Skeletal muscle satellite cell (primary cell): ENCODE data around the gene PI16.
"Not testable (repeated sequence)": the region's sequence is repeated elsewhere in the genome, so short reads cannot be mapped to it uniquely, and the experiment has no call there.

Experiments
- H3K27me3 ChIP-seq: 2 replicates; pipeline ENCODE4 v1.7.0; 2013; ENCODE audit warnings: low read length; ENCODE audit not compliant: control insufficient read depth, insufficient read depth
- H3K36me3 ChIP-seq: 2 replicates; pipeline ENCODE4 v1.7.0; 2013; ENCODE audit warnings: mild to moderate bottlenecking, control low read depth, low read length; ENCODE audit not compliant: insufficient read depth
- H3K4me1 ChIP-seq: 2 replicates; pipeline ENCODE4 v1.7.0; 2013; ENCODE audit warnings: low read length; ENCODE audit not compliant: control insufficient read depth, insufficient read depth
- H3K4me2 ChIP-seq: 2 replicates; pipeline ENCODE4 v1.7.0; 2013; ENCODE audit warnings: mild to moderate bottlenecking, low read length
- H3K4me3 ChIP-seq: 2 replicates; pipeline ENCODE4 v1.7.0; 2013; ENCODE audit warnings: low read length
- H3K9ac ChIP-seq: 2 replicates; pipeline ENCODE4 v1.7.0; 2013; ENCODE audit warnings: mild to moderate bottlenecking, low read depth, low read length, moderate library complexity
- H3K9me3 ChIP-seq: replicated peaks from 2 replicates; pipeline ENCODE4 v1.7.0; 2013; ENCODE audit warnings: mild to moderate bottlenecking, control low read depth, low read length

Gene PI16

GRCh38 chr6:36945301-36945700 is 9.2 kb upstream of the PI16 start:
- H3K36me3 ChIP-seq = no peaks in the 10 kb centered on the region
- H3K4me3 ChIP-seq = no peak overlapping the region
- no peak overlapping the region for H3K9ac ChIP-seq
- H3K9me3 ChIP-seq = no peaks in the 10 kb centered on the region
- H3K4me2 ChIP-seq = no peak overlapping the region
- H3K27me3 ChIP-seq = peaks cover 3% of the 10 kb centered on the region
- peaks cover 12% of the 10 kb centered on the region for H3K4me1 ChIP-seq

DNA sequence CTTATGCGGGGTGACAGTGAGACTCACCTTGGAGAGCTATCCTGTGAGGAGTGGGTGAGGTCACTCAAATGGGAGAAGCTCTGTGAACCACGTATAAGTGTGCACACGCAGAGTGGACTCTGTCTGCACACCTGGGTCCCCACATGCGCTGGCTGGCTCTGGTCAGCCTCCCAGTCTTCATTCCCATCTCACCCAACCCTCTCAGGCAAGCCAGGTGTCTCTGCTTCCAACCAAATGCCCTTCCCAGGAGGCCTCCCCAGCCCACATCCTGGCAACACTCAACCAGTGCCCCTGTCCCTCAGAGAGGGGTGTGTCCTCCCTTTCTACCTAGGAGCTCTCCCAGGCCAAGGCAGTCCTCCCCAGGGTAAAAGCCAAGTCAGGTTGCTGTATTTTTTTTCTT is 8.0 kb upstream of the PI16 start:
- Histone ChIP-seq H3K4me1 (peaks cover 15% of the 10 kb centered on the region), H3K27me3 (peaks cover 3% of the 10 kb centered on the region), H3K9ac (no peak overlapping the region), H3K4me2 (no peak overlapping the region), H3K4me3 (no peak overlapping the region), H3K9me3 (no peaks in the 10 kb centered on the region), H3K36me3 (no peaks in the 10 kb centered on the region)

GRCh38 chr6:36947570-36948351 is 6.8 kb upstream of the PI16 start:
- Histone ChIP-seq H3K36me3 (no peaks in the 10 kb centered on the region), H3K4me1 (peaks cover 17% of the 10 kb centered on the region), H3K4me2 (no peak overlapping the region), H3K9me3 (no peaks in the 10 kb centered on the region), H3K9ac (no peak overlapping the region), H3K27me3 (peaks cover 3% of the 10 kb centered on the region), H3K4me3 (no peak overlapping the region)

DNA sequence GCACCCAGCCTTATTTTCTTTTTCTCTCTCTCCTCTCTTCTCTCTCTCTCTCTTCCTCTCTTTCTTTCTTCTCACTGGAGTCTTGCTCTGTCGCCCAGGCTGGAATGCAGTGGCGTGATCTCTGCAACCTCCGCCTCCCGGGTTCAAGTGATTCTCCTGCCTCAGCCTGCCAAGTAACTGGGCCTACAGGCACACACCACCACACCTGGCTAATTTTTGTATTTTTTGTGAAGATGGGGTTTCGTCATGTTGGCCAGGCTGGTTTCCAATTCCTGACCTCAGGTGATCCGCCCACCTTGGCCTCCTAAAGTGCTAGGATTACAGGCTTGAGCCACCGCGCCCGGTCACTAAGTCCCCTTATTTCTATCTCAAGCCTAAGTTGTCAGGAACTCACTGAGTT is 5.5 kb upstream of the PI16 start:
- H3K27me3 ChIP-seq, H3K9ac ChIP-seq, H3K36me3 ChIP-seq, H3K9me3 ChIP-seq: not testable (repeated sequence)
- peak overlapping the region; percentile 31 for H3K4me3 ChIP-seq
- peaks cover 17% of the 10 kb centered on the region for H3K4me1 ChIP-seq
- peak overlapping the region; percentile 51 for H3K4me2 ChIP-seq

DNA sequence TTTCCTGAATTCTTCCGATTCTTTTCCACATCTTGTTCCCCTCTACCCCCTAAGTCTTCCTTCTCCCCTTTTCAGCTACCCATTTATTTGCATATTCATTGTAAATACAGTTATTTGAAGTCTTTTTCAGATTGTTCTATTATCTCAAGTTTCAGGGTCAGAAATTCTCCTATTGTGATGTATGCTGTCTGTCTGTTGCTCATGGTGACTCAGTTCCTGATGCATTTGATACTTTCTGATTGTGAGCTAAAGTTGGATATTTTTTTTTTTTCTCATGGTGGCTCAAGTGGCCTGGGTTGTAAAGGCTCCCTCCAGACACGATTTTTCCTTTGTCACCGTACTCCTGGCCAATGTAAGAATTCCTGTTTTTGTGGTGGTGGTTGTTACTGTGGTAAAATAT is 4.9 kb upstream of the PI16 start:
- peaks cover 3% of the 10 kb centered on the region for H3K27me3 ChIP-seq
- peak overlapping the region; percentile 15 for H3K9ac ChIP-seq
- H3K4me2 ChIP-seq = peak overlapping the region; percentile 51
- H3K36me3 ChIP-seq = no peaks in the 10 kb centered on the region
- H3K4me3 ChIP-seq = peak overlapping the region; percentile 31
- no peaks in the 10 kb centered on the region for H3K9me3 ChIP-seq
- H3K4me1 ChIP-seq = peaks cover 17% of the 10 kb centered on the region

DNA sequence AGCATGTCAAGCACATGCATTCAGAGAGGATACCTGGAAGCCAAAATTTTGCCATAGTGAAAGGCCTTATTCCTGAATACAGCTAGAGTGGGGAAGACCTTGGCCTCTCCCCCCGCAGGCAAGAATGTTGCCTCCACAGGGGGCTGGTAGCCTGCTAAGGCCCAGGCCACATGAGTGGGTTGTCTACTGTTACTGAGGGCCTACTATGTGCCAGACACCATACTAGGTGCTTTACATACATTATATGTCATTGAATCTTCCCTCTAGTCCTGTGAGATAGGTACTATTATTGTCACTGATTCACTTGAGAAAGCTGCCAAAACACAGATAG is 642 bp upstream of the PI16 start:
- Histone ChIP-seq H3K4me3 (no peak overlapping the region), H3K27me3 (peaks cover 6% of the 10 kb centered on the region), H3K4me1 (peaks cover 17% of the 10 kb centered on the region)

DNA sequence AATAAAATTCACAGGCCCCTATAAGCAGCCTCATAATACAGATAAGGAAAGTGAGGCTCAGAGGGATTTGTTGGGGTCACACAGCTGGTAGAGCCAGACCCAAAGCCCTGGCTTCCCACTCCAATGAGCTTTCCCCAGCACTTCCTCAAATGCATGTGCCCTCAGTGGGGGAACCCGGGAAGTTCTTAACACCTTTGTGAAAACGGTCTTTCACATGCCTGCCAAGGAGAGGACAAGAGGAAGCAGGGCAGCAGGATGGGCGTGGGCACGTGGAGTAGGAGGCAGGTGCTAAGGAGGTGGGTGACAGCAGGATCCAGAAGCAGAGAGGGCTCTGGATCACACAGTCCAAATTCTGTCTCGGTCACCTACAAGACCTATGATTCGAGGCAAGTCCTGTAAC is 598 bp downstream of the PI16 start:
- H3K27me3 ChIP-seq = peaks cover 6% of the 10 kb centered on the region

More for the DNA sequence above, 642 bp upstream of the PI16 start:
- Histone ChIP-seq H3K36me3 (no peaks in the 10 kb centered on the region), H3K9me3 (no peaks in the 10 kb centered on the region), H3K4me2 (no peak overlapping the region), H3K9ac (no peak overlapping the region)

DNA sequence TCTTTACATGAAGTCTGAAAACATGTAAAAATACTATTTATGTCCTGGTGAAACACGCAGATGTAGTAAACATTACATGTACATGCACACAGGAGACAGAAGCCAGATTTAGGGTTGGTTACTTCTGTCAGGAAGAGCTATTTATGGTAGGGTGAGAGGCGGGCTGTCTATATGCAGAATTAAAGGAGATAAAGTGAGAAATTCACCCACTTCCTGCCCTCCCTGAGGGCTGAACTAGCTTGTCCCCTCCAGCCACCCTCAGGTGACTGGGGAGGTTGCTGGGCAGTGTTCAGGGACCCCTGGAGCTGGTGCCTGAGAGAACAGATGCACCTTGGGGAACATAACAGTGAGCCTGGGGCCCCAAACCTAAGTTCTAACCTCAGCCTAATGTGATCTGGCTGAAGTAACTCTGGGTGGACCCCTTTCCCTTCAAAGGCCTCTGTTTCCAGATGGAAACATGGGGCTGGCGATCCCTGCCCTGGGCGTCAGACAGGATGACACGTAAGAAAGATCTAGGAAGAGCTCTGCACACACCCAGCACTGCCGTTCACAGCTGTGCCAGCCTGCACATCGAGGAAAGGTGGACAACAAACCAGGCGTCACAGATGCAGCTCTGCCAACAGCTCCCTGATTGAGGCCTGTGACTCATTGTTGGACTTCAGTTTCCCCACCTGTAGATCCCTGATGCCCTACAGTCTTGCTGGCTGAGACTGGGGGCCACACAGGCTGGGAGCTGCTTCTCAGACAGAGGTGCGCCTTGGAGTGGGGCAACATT is 1.3 kb downstream of the PI16 start:
- Histone ChIP-seq H3K27me3 (peaks cover 6% of the 10 kb centered on the region), H3K9me3 (no peaks in the 10 kb centered on the region), H3K9ac (no peak overlapping the region), H3K4me3 (no peak overlapping the region), H3K4me2 (no peak overlapping the region), H3K4me1 (peaks cover 16% of the 10 kb centered on the region), H3K36me3 (no peaks in the 10 kb centered on the region)

More for the DNA sequence above, 598 bp downstream of the PI16 start:
- Histone ChIP-seq H3K9ac (no peak overlapping the region), H3K4me1 (peaks cover 10% of the 10 kb centered on the region), H3K4me2 (no peak overlapping the region), H3K4me3 (no peak overlapping the region), H3K36me3 (no peaks in the 10 kb centered on the region), H3K9me3 (no peaks in the 10 kb centered on the region)

DNA sequence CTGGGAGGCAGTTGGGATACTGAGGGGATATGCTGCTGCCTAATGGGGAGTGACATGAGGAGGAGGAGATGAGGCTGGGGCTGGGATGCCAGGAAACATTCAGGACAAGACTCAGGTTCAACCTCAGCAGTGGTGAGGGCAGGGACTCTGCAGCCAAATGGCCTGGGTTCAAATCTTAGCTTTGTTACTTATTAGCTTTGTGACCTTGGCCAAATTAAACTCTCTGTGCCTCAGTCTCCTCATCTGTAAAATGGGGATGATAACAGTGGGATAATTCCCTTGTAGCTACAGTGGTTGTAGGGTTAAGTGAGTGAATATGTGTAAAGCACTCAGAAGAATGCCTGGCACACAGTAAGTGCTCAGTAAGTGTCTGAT is 1.9 kb downstream of the PI16 start:
- no peak overlapping the region for H3K9ac ChIP-seq
- no peak overlapping the region for H3K4me2 ChIP-seq
- H3K36me3 ChIP-seq = no peaks in the 10 kb centered on the region
- peaks cover 19% of the 10 kb centered on the region for H3K4me1 ChIP-seq
- no peaks in the 10 kb centered on the region for H3K9me3 ChIP-seq
- H3K4me3 ChIP-seq = no peak overlapping the region
- peaks cover 6% of the 10 kb centered on the region for H3K27me3 ChIP-seq

GRCh38 chr6:36957773-36958271 is 3.3 kb downstream of the PI16 start:
- no peak overlapping the region for H3K4me3 ChIP-seq
- no peak overlapping the region for H3K9ac ChIP-seq
- H3K9me3 ChIP-seq = no peaks in the 10 kb centered on the region
- no peak overlapping the region for H3K4me2 ChIP-seq
- no peaks in the 10 kb centered on the region for H3K36me3 ChIP-seq
- H3K27me3 ChIP-seq = peaks cover 6% of the 10 kb centered on the region
- peaks cover 15% of the 10 kb centered on the region for H3K4me1 ChIP-seq

DNA sequence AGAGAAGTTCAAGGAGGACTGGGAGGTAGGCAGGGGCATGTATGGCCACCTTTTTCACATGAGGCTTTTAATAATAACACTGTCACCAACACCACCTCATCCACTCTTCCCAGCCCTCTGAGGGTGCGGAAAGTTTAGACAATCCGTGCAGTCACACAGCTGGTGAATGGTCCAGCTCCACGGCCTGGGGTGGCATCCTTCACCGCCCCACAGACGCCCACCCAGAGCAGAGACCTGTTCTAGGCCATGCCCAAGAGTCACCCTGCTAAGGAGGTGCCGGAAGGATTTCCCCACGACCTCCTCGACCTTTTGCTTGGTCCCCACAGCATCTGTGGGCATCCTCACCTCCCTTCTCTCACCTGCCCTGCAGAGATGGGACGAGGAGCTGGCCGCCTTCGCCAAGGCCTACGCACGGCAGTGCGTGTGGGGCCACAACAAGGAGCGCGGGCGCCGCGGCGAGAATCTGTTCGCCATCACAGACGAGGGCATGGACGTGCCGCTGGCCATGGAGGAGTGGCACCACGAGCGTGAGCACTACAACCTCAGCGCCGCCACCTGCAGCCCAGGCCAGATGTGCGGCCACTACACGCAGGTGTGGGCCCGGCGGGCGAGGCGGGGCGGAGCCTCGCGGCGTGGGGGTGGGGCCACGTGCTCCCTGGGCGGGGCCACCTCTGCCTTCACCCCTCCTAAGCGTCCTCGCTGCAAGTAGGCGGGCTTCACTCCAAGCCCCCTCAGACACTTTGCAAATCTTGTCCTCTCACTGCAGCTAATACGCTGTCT is 4.4 kb downstream of the PI16 start:
- no peak overlapping the region for H3K4me3 ChIP-seq
- peaks cover 6% of the 10 kb centered on the region for H3K27me3 ChIP-seq
- H3K4me2 ChIP-seq = no peak overlapping the region
- peaks cover 15% of the 10 kb centered on the region for H3K4me1 ChIP-seq
- H3K36me3 ChIP-seq = no peaks in the 10 kb centered on the region
- H3K9ac ChIP-seq = no peak overlapping the region
- no peaks in the 10 kb centered on the region for H3K9me3 ChIP-seq
